WTC11 (cell line): ENCODE results near the gene PAN3. TPM values are rescaled to one million over a fixed set of nuclear protein-coding genes. Genes with fewer than 3 reads are reported as not detected.

ENCODE experiments used
- ATAC-seq: fragments of 200-7000 bp; cut with Tn5 transposase; 2 replicates; pipeline ENCODE4 v1.10.0; 2021; ENCODE audit warnings: mild to moderate bottlenecking, moderate library complexity
- CTCF ChIA-PET: fragments of 300-600 bp; sonication (Branson Sonifier 250); formaldehyde crosslinking; loops from one replicate; lab custom pipeline; 2021; ENCODE audit warnings: antibody characterized with exemption; lab: Charles Lee
- POLR2A ChIA-PET: fragments of 350-600 bp; sonication (Branson Sonifier 250); formaldehyde crosslinking; loops from one replicate; lab custom pipeline; 2021; ENCODE audit warnings: antibody characterized with exemption; lab: Charles Lee
- DNase-seq: peaks from one replicate; pipeline ENCODE4 v3.0.0; 2021; ENCODE audit warnings: low spot score
- H3K27ac Mint-ChIP-seq: 2 replicates; pipeline ENCODE4 v1.8.0; 2021; ENCODE audit warnings: mixed read lengths
- H3K27me3 Mint-ChIP-seq: 2 replicates; pipeline ENCODE4 v1.8.0; 2021; ENCODE audit warnings: low read depth, mild to moderate bottlenecking, moderate library complexity, mixed read lengths
- H3K36me3 Mint-ChIP-seq: 2 replicates; pipeline ENCODE4 v1.8.0; 2021; ENCODE audit warnings: mixed read lengths
- H3K4me1 Mint-ChIP-seq: 2 replicates; pipeline ENCODE4 v1.8.0; 2022; ENCODE audit warnings: mixed read lengths
- H3K4me3 Mint-ChIP-seq: 2 replicates; pipeline ENCODE4 v1.8.0; 2021; ENCODE audit warnings: mild to moderate bottlenecking, moderate library complexity, mixed read lengths
- H3K9me3 Mint-ChIP-seq: 2 replicates; pipeline ENCODE4 v1.8.0; 2021; ENCODE audit warnings: mixed read lengths
- ATF6 ChIP-seq: sonication (generic); formaldehyde crosslinking; IDR thresholded peaks from 2 replicates; pipeline ENCODE4 v1.8.1; 2023; ENCODE audit warnings: mild to moderate bottlenecking, missing genetic modification reagents
- CREM ChIP-seq: sonication (generic); formaldehyde crosslinking; IDR thresholded peaks from 2 replicates; pipeline ENCODE4 v1.8.1; 2022; ENCODE audit warnings: mild to moderate bottlenecking, missing genetic modification reagents, moderate library complexity
- ELF4 ChIP-seq: sonication (generic); formaldehyde crosslinking; IDR thresholded peaks from 2 replicates; pipeline ENCODE4 v1.8.1; 2022; ENCODE audit warnings: low read depth, mild to moderate bottlenecking, moderate library complexity, missing genetic modification reagents
- ESRRA ChIP-seq: sonication (generic); formaldehyde crosslinking; IDR thresholded peaks from 2 replicates; pipeline ENCODE4 v1.8.1; 2022; ENCODE audit warnings: mild to moderate bottlenecking, missing genetic modification reagents, borderline replicate concordance
- ETV6 ChIP-seq: sonication (generic); formaldehyde crosslinking; IDR thresholded peaks from 2 replicates; pipeline ENCODE4 v1.8.1; 2022; ENCODE audit warnings: mild to moderate bottlenecking, missing genetic modification reagents
- FOXJ3 ChIP-seq: sonication (generic); formaldehyde crosslinking; IDR thresholded peaks from 2 replicates; pipeline ENCODE4 v1.9.0; 2021; ENCODE audit warnings: missing genetic modification reagents, mild to moderate bottlenecking, borderline replicate concordance
- FOXP1 ChIP-seq: sonication (generic); formaldehyde crosslinking; IDR thresholded peaks from 2 replicates; pipeline ENCODE4 v1.8.0; 2022; ENCODE audit warnings: missing genetic modification reagents, mild to moderate bottlenecking, moderate library complexity, borderline replicate concordance
- GABPB1 ChIP-seq: sonication (generic); formaldehyde crosslinking; IDR thresholded peaks from 2 replicates; pipeline ENCODE4 v1.8.1; 2023; ENCODE audit warnings: mild to moderate bottlenecking, missing genetic modification reagents
- GTF2I ChIP-seq: fragments of 250-450 bp; sonication (Bioruptor Pico); conservative IDR thresholded peaks from 2 replicates; pipeline ENCODE4 v1.4.0; 2021; ENCODE audit warnings: mild to moderate bottlenecking
- NFE2L1 ChIP-seq: sonication (generic); formaldehyde crosslinking; IDR thresholded peaks from 2 replicates; pipeline ENCODE4 v1.8.1; 2023; ENCODE audit warnings: missing genetic modification reagents
- PREB ChIP-seq: sonication (generic); formaldehyde crosslinking; IDR thresholded peaks from 2 replicates; pipeline ENCODE4 v1.8.1; 2022; ENCODE audit warnings: mild to moderate bottlenecking, missing genetic modification reagents, moderate library complexity, borderline replicate concordance
- PRRX2 ChIP-seq: fragments of 250-450 bp; sonication (Bioruptor Pico); IDR thresholded peaks from 2 replicates; pipeline ENCODE4 v1.8.0; 2021; ENCODE audit warnings: mild to moderate bottlenecking
- RELA ChIP-seq: sonication (generic); formaldehyde crosslinking; IDR thresholded peaks from 2 replicates; pipeline ENCODE4 v1.8.1; 2022; ENCODE audit warnings: missing genetic modification reagents, mild to moderate bottlenecking, borderline replicate concordance
- RORB ChIP-seq: fragments of 250-450 bp; sonication (Bioruptor Pico); IDR thresholded peaks from 2 replicates; pipeline ENCODE4 v1.9.0; 2021; ENCODE audit warnings: mild to moderate bottlenecking
- ZNF219 ChIP-seq: sonication (generic); formaldehyde crosslinking; IDR thresholded peaks from 2 replicates; pipeline ENCODE4 v1.8.0; 2023; ENCODE audit warnings: missing genetic modification reagents, mild to moderate bottlenecking, borderline replicate concordance
- ZNF232 ChIP-seq: sonication (generic); formaldehyde crosslinking; IDR thresholded peaks from 2 replicates; pipeline ENCODE4 v1.8.0; 2022; ENCODE audit warnings: mild to moderate bottlenecking, missing genetic modification reagents
- ZNF281 ChIP-seq: sonication (generic); formaldehyde crosslinking; IDR thresholded peaks from 2 replicates; pipeline ENCODE4 v1.8.0; 2023; ENCODE audit warnings: mild to moderate bottlenecking, missing genetic modification reagents
- ZNF317 ChIP-seq: sonication (generic); formaldehyde crosslinking; IDR thresholded peaks from 2 replicates; pipeline ENCODE4 v1.8.1; 2023; ENCODE audit warnings: low read depth, mild to moderate bottlenecking, moderate library complexity, missing genetic modification reagents, borderline replicate concordance
- ZNF423 ChIP-seq: fragments of 250-450 bp; sonication (Bioruptor Pico); IDR thresholded peaks from 2 replicates; pipeline ENCODE4 v2.1.2; 2022; ENCODE audit warnings: mild to moderate bottlenecking, moderate library complexity
- ZNF425 ChIP-seq: fragments of 250-450 bp; sonication (Bioruptor Pico); conservative IDR thresholded peaks from 2 replicates; pipeline ENCODE4 v1.9.0; 2021; ENCODE audit warnings: mild to moderate bottlenecking
- ZNF512 ChIP-seq: sonication (generic); formaldehyde crosslinking; IDR thresholded peaks from 2 replicates; pipeline ENCODE4 v1.8.1; 2022; ENCODE audit warnings: missing genetic modification reagents, borderline replicate concordance
- total RNA-seq: library from RNA; stranded (reverse); gene quantifications from 3 replicates; pipeline ENCODE4 v1.2.3, GENCODE V29; 2021

Gene PAN3
- total RNA-seq, 1 experiment from 2014 or later, result 37.8 TPM

- TF ChIP-seq PRRX2 (no peak), ZNF281 (CRISPR knock-in tag) (no peak), GTF2I (CRISPR knock-in tag) (no peak), ZNF423 (CRISPR knock-in tag) (no peak), ZNF512 (CRISPR knock-in tag) (no peak)
- TF ChIP-seq, all 79 proteins: peak for 0
- no peak for DNase-seq
- no peak overlapping the region for H3K27ac Mint-ChIP-seq
- H3K27me3 Mint-ChIP-seq, result no peaks in the 10 kb centered on the region
- H3K36me3 Mint-ChIP-seq, result peaks cover 9% of the 10 kb centered on the region
- H3K4me3 Mint-ChIP-seq, result no peak overlapping the region
- ChIA-PET CTCF (no interaction called here), POLR2A (no interaction called here)
- ATAC-seq, result no peak
- peaks cover 64% of the 10 kb centered on the region for H3K4me1 Mint-ChIP-seq
- no peaks in the 10 kb centered on the region for H3K9me3 Mint-ChIP-seq
Observed at GRCh38 chr13:28299916-28300315, 161.6 kb downstream of the PAN3 start.

GRCh38 chr13:28301839-28302238 is 163.5 kb downstream of the PAN3 start:
- Mint-ChIP-seq H3K4me1 (peaks cover 47% of the 10 kb centered on the region), H3K27me3 (no peaks in the 10 kb centered on the region), H3K27ac (peak overlapping the region; percentile 44; the same call in 1 of the 2 replicates), H3K9me3 (no peaks in the 10 kb centered on the region), H3K4me3 (no peak overlapping the region), H3K36me3 (peaks cover 21% of the 10 kb centered on the region)
- ATAC-seq, result peak; percentile 48
- POLR2A ChIA-PET, result no interaction called here
- DNase-seq, result no peak
- TF ChIP-seq RELA (CRISPR knock-in tag) (no peak), CREM (CRISPR knock-in tag) (no peak), ATF6 (CRISPR knock-in tag) (no peak), NFE2L1 (CRISPR knock-in tag) (no peak), ZNF219 (no peak), RORB (CRISPR knock-in tag) (no peak), PREB (CRISPR knock-in tag) (no peak), ZNF317 (CRISPR knock-in tag) (no peak), ELF4 (no peak), ZNF425 (CRISPR knock-in tag) (no peak), FOXP1 (no peak), ZNF232 (CRISPR knock-in tag) (no peak), ESRRA (CRISPR knock-in tag) (no peak), GABPB1 (no peak), PRRX2 (no peak), FOXJ3 (no peak), ETV6 (CRISPR knock-in tag) (no peak)
- CTCF ChIA-PET, result interaction anchor here (1.2 kb wide), 1 partner anchor 12 kb away, joined by 3 read pairs; no protein-coding TSS in a partner anchor
